Renal cortical epithelial cell (primary cell): ENCODE measurements around the gene SYTL2. TPM values are rescaled to one million over a fixed set of nuclear protein-coding genes. Genes with fewer than 3 reads are reported as not detected.
A peak's percentile ranks its signal among the peaks of the same experiment; 100 is the strongest.

Source experiments
- DNase-seq: peaks from one replicate; pipeline ENCODE4 v3.0.0-alpha.2; 2011; ENCODE audit warnings: low read depth
- total RNA-seq: library from RNA; depleted of rRNA; stranded (reverse); fragments of >200 nt; gene quantifications from 2 replicates; pipeline ENCODE4 v1.2.3, GENCODE V29; 2014

Gene SYTL2
- total RNA-seq, 1 donor from 2014 or later: 343 TPM

DNA sequence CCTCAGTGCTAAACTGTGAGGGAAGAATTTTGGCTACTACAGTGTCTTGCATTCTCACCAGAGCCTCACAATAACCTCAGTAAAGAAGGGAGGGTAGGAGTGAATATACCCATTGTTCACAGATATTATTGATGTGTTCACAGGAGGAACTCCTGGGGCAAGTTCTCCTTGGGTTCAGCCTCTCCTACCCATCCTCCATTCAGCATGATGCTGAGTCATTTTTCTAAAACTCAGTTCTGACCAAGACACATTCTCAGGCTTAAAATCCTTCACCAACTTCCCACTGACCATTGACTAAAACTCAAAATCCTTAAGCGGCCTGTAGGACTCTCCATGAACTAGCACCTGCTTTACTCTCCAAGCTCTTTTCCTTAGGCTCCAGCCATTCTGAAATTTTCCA is 48.7 kb downstream of the SYTL2 start:
- peak; percentile 65 for DNase-seq

DNA sequence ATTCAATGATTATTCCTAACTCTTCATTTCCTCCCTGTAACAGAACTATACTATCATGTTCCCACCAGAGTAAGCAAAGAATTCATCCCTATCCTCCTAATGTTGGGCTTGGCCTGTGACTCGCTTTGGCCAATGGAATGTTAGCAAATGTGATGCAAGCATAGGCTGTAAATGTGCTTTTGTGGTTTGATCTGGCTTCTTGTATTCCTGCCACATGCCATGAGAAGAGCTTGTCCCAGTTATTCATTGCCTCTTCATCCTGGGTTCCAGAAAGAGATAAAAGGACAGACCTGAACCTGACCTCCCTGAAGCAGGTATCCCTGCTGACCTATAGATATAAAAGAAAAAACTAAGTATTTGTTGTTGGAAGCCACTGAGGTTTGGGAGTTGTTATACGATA is 51.0 kb downstream of the SYTL2 start:
- DNase-seq: peak; percentile 95

DNA sequence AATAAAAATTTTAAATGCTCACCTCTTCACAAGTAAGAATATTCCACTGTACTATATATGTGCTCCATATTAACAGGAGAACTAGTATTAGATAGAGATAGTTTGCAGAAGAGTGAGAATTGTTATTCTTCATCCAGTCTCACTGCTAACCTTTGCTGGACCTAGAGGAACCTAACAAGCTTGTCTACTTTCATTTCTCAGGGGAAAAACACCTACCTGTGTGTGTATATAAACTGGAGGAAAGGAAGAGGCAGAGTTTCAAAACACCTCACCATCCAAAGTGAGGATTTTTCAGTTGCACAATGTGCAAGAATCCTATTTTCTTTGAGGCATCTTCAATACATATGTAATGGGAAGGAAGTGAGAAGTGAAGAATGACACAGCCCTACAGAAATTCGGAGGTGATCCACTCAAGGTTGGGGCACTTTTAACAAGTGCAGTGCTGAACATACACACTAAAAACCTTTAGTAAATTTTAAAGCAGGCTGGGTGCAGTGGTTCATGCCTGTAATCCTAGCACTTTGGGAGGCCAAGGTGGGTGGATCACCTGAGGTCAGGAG is 52.4 kb downstream of the SYTL2 start:
- no peak for DNase-seq

DNA sequence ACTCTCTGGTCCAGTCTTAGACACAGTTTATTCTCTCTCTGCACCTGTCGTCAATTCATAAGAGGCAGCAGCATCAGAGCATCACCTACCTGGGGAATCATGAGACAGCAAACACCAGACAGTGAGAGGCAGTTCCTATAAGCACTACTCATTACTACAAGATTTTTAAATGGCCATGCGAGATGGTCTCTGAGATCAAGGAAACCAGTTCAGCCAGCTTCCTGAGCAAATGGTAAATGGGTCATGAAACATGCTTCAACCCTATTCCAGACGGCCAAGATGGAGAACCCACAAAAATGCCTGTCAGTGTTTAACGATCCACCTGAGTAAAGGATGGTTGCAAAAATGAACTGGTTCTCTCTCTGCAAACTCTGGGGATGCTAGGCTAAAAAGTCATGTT is 52.9 kb downstream of the SYTL2 start:
- no peak for DNase-seq

DNA sequence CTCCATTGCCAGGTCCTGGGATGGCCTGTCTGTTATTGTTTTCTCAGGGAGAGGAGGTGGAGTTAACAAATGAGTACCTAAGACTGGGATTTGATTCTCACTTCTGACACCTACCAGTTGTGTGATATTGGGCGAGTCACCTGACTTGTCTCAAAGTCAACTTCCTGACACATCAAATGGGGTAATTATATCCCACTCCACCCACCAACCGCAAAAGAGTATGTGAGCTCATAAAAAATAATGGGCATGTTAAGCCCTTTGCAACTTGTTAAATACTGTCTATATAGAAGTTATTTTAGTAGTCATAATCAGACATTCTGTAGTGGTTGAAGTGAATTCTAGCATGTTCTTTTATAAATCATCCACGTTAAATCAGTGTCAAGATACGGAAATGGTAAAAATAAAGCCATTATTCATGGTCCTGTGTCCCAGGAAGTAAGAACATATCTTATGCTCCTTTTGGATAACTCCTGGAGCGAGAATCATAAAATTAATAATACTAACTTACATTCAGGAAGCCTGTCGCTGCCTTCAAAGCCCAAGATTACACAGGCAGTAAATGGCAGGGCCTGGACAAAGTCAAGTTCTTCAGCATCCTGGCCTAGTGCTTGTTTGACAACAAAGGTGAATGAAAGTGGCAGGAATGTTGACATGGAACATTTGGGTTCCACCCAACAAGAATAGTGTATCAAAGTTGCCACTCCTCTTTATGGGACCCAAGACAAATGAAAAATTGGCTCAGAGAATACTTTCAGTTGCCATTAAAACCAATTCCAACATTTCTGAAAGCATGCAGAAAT is 54.3 kb downstream of the SYTL2 start:
- no peak for DNase-seq

DNA sequence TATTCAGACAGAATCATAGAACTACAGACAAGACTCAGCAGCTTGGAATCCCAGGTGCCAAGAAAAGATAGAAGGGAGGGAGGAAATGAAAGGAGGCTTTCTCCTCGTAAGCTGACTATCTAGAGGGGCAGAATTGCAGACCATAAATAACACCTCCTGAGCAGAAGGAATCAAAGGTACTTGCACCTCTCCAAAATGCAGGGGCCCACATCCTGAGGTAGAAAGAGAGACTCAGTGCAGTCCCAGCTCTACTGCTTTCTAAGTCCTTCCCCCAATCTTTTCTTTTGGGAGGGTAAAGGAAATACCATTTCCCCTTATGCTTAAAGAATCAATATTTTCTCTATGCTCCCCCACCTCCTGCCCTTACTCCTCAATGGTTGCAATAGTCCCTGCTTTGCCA is 55.2 kb downstream of the SYTL2 start:
- no peak for DNase-seq

DNA sequence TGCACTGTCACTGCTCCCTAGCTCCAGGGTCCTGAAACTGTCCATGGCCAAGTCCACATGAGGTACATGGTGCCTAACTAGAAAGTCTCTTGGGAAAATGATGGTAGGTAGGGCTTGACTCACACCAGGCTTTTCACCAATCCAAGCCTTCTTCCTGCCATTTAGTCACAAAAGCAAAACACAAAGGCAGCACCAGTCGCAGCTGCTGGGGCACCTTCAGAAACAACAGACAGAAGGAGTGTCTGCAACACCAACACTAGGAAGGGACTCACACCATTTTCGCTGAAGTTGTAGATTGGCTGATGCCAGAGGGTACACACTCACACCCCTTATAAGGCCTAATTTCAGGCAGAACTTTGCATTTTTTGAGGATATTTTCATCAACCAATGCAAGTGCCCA is 55.7 kb downstream of the SYTL2 start:
- no peak for DNase-seq

DNA sequence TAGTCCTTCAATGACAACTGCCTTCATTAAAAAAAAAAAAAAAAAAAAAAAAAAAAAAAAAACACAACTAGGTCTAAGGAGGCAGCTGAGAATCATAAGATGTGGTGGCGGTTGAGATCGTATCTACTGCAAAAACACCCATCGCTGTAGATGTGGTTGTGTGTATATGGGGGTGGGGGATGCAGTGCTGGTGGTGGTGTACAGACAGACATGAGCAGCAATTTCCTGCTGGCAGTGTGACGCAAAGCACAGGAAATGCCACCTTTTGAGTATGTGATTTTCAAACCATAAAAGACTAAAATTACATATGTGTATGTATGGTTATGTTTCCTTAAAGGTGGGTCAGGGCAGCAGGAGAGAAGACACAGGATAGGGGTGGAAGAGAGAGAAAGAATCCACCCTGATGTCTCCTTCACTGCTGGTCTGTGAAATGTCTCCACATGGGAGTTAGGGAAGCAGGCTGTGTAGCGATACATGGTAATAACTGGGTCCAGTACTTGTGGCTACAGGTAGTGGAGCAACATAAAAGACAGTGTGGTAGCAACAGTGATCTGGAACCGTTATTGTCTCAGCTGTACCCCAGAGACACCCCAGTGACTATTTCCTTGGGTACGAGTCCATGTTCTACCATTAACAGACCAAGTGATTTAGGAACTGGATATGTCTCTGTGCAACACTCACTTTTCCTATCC is 57.9 kb downstream of the SYTL2 start:
- DNase-seq: no peak

DNA sequence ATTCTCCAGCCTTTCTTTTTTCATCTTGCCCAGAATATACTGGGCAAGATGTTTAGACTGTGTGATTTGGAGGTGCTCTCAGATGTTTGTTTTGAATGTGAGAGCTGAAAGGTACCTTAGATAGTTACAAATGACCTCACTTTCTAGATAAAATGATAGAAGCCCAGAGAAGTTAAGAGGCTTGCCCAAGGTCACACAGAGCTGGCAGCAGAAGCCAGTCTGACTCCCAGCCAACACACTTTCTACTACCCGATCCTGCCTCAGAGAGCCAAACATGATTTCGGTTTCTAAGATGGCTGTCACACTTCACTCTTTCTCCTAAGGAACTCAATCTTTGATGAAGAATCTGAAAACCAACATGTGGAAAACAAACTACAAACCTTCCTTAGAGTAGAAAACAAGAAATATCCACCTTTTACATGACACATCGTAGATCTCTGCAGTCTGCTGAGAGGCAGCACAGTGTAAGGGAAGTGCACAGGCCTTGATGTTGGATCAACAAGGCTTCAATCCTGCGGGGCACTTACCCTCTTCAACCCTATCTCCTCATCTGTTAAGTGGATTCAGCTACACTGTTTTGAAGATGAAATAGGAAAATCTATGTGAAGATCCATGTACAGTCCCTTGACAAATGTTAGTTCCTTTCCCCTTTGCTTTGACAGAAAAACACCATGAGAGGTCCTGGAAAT is 58.6 kb downstream of the SYTL2 start:
- DNase-seq: no peak

DNA sequence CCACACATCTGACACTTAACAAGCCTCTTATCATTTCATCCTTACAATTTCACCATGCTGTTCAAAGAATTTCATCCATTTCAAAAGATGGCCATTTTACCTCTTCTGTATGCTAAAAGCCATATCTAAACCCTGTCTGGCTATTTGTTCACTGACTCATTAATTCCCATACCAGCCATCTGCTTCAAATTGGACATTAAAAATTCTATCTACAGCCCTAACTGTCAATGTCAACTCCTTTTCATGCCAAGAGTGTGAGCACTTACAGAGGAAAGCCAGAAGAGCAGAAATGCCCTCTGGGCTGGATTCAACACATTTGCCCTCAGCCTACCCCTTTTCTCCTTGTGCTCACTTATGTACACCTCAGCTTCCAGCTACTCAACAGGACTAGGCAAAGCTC is 59.2 kb downstream of the SYTL2 start:
- DNase-seq: no peak

DNA sequence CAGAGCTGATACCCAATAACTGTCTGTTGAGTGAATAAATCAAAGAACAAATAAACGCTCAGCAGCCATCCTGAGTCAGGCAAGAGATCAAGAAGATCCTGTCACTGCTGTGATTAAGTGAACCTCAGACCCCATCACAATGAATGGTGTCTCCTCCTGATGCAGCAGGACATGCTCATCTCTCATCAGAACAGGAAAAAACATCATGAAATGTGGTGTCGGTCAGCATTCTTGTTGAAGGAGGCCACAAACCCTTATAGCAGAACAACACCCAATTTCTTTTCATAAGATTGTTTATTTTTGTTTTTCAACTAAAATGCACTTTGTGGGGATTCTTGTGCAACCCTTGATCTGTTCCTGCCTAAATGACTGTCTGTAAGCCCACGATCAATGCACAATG is 60.3 kb downstream of the SYTL2 start:
- no peak for DNase-seq

DNA sequence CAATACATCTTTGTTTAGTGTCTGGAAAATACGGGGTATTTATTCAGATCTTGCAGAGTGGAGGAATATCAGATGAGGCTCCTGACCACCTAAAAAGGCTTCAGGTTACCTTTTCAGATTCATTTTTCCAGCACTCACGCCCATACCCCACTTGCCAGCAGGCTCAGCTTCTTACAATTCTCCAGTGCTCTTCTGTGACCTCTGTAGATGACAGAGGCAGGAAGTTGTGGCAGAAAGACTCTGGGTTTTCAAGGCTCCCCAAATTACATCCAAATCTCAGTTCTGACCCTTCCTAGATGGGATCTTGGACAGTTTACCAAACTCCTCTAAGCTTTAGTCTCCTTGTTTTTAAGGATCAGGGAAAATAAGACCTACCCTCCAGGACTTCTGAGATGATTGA is 61.1 kb downstream of the SYTL2 start:
- DNase-seq: no peak

DNA sequence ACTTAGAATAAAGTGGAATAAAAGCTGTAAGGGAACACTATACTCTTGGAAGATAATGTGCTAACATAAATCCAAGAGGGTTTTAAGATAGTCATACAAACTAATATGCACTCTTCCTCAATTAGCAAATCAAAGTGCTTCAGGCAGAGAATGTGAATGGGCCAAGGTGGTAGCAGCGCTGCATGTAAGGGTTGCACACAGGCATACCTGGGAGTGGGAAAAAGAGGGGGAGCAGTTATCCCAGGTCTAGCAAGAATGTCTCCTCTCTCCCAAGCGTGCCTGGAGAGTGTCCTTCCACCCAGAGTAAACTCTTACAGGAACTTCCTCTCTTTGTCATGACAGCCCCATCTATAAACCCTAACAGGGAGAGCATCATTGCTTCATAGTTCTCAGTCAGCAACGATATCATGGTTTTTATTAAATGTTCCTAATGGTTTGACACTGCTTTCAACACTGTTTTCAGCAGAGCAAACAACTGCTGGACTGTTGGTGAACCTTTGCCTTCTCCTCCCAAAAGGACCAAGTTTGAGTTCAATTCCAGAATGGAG is 61.6 kb downstream of the SYTL2 start:
- DNase-seq: no peak

DNA sequence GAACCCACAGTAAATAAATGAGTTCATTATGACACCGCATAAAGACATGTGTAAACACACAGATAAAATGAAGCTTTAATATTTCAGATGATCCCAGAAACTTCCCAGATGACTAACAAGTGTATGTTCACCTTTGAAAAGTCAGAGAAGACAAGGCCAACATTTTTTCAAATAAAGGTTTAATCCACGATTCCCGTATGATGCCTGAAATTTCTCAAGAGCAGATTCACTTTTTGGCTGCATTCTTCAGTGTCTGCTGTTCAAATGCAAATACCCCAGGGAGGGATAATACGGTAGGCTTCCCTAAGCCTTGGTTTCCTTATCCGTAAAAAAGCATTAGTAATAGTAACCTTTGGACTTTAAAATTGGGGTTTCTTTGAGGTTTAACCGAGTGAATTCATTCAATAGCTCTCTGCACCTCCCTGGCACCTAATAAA is 62.5 kb downstream of the SYTL2 start:
- no peak for DNase-seq

DNA sequence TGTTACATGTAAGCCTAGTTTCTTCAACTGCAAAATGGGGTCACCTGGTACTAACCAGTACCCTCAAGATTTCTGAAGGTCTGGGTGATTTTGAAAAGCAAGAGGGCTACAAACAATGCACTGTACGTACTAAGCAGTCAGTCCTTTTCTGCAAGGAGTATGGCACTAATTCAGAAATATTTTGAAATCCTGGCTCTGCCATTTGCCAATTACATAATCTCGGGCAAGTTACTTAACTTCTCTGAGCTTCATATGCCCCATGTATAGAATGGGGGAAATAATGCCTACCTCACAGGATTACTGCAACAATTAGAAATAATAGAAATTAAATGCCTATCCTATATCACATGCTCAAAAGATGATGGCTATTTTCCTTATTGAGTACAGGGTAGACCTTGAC is 64.3 kb downstream of the SYTL2 start:
- no peak for DNase-seq

DNA sequence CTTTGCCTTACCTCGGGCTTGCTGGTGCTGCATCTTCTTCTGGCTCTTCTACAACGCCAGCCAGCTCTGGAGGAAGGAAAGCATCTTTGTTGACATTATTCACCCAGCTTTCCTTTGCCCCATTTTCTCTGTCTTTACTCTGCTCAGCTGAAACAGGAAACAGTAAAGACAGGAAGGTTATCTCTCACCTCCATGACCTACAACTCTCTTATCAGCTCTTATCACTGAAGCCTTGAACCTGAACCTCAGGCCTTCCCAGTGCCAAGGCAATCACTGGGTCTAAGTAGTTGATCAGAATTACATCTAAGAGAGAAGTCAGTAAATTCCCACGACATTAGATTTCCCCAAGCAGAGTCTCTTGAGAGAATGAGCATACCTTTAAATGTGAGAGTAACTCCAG is 65.3 kb downstream of the SYTL2 start:
- no peak for DNase-seq

DNA sequence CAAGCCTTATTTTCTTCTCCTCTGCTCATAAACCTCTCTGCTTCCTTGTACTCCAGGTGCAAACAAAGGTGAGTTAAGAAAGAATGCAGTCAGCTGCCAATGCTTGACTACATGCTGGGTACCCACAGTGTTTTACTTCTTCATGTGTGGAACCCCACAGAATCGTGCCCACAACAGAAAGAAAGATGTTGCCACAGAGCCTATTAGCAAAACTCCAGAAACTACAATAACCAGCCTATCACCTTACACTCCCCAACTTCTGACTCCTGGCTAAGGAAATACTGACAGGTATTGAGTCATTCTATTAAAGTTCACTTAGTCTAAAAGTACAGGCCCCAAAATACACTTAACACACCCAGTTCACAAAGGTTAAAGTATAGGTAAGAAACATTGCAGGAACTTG is 68.1 kb downstream of the SYTL2 start:
- peak; percentile 67 for DNase-seq

DNA sequence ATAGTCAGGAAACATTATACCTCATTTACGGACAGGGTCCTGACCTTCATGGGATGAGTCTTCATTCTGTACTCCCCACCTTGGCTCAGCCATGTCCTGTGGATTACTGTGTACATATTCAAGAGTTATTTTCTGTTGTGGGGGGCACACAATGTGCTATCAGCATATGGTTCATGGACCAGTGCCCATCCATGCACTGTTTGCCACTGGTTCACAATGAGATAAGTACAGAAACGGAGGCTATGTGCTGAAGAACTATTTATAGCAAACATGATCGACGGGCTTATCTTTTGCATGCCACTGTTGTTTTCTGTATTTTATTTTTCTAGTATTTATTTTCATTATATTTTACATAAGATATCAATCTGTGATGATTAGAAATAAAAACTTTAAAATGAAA is 68.6 kb downstream of the SYTL2 start:
- DNase-seq: no peak

DNA sequence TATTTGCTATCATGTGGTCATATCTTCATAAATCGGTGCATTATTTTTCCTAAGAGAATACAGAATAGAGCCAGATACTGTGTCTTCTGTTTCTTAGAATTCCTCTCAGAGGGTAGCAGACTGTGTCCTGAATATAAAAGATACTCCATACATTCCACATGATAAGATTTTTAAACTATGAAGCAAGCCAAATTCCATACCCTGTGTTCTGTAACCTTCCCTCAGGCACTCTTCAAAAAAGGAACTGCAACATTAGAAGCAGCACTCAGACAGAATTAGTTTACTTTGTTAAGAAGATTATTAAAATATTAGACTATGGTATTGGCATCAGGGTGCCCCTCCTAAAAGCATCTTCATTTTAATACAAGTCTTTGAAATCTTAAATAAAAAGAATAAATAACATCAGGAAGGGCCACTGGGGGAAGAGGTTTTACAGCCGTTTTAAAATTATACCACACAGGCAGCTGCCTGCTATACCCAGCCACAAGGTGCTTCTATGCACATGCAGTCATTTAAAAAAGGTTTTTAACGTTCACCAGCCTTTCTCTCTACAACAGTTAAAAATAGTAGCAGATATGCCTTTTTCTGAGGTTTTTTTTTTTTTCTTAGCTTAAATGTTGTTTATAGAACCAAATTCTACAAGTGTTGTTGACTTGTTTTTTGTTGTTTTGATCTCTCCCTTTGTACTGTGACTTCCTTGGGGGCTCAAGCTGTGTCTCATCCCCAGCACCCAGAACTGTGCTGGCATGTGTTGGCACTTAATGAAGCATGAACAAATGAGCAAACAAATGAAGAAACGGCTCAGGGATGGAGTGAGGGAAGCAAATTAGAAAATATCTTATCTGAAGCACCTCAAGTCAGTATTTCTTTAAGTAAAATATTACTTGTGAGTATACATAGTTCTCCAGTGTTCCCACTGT is 70.2 kb downstream of the SYTL2 start:
- DNase-seq: peak; percentile 63

DNA sequence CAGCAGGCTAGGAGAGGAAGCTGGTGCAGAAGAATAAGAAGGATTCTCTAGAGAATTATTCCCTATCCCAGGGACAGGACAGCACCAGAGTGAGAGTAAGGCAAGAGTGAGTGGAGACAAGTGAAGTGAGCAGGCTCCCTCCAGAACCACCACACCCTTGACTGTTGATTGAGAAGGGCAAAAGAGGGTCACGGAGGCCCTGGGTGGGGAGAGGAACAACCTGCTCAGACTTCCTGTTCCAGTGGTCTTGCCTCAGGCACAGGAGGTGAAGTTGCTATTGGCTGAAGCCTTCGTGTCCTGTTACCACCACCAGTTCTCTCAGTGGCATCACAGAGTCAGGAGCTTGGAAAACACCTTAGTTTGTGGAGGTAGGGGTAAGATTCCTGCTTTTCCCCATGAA is 73.2 kb downstream of the SYTL2 start:
- no peak for DNase-seq

DNA sequence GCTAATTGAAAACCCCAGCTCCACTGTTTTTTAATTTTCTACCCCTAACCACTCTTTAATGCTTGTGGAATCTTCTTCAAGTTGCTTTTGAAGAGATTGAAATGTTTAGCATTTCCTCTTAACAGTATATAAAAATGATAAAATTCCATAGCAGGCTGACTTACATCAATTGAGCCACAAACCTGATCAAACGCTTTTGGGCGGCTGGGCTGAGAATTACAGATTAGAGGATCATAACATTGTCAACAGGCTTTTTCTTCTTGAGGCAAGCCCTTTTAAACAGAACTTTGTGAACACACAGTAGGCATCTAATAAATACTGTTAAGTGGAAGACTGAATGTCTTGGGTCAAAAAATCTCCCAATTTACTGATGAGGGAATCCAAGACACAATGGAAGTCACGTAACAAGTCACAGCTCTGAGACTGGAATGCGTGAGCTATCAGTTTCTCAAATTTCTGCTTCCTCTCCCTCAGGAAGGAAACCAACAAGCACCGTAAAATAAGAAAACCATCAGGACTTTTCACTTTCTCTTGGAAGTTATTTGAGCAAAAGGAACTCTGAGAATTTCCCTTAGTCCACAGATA is 75.0 kb downstream of the SYTL2 start:
- DNase-seq: no peak
